ENCODE data around the gene OR51V1. TPM values are rescaled to one million over a fixed set of nuclear protein-coding genes. Genes with fewer than 3 reads are reported as not detected.

OR51V1 gene
- total and polyA plus RNA-seq, 4 donors, result not detected

- Histone ChIP-seq H3K4me1 (ENCODE audit: control insufficient read depth in 4 of 4, insufficient read depth in 4 of 4, low read length in 3 of 4) (no peaks in the 10 kb centered on the region), H3K4me3 (ENCODE audit: low read depth in 1 of 3, low read length in 3 of 3) (no peak overlapping the region), H3K27ac (ENCODE audit: low read depth in 1 of 2, low read length in 2 of 2) (no peak overlapping the region), H3K27me3 (ENCODE audit: control insufficient read depth in 4 of 4, insufficient read depth in 4 of 4, low read length in 3 of 4) (no peaks in the 10 kb centered on the region), H3K9ac (ENCODE audit: low read depth in 1 of 2, low read length in 2 of 2) (no peak overlapping the region), H3K9me3 (ENCODE audit: control insufficient read depth in 4 of 4, low read length in 3 of 4) (no peaks in the 10 kb centered on the region), H3K36me3 (ENCODE audit: control insufficient read depth in 4 of 4, insufficient read depth in 3 of 4, low read depth in 1 of 4, low read length in 3 of 4) (no peaks in the 10 kb centered on the region)
- WGBS, result 92% methylated on average over 1 of the region's 1 CpG
- TF ChIP-seq GABPA (IDR thresholded peaks at IDR 0.05 in 1 of 2, conservative IDR thresholded peaks at IDR 0.05 in 1 of 2) (no peak), YY1 (IDR thresholded peaks at IDR 0.05) (no peak), REST (IDR thresholded peaks at IDR 0.05) (no peak), ATF3 (IDR thresholded peaks at IDR 0.05) (no peak), RAD21 (IDR thresholded peaks at IDR 0.05) (no peak), HNF4A (conservative IDR thresholded peaks at IDR 0.05) (no peak)
- no peak for DNase-seq (ENCODE audit: low spot score)
Observed at GRCh38 chr11:5230266-5230665, 29.8 kb upstream of the OR51V1 start.

GRCh38 chr11:5229796-5230195 lies 29.3 kb upstream of the OR51V1 start:
- H3K4me1 ChIP-seq (ENCODE audit: control insufficient read depth in 4 of 4, insufficient read depth in 4 of 4, low read length in 3 of 4), result no peaks in the 10 kb centered on the region
- H3K9ac ChIP-seq (ENCODE audit: low read depth in 1 of 2, low read length in 2 of 2), result no peak overlapping the region
- H3K36me3 ChIP-seq (ENCODE audit: control insufficient read depth in 4 of 4, insufficient read depth in 3 of 4, low read depth in 1 of 4, low read length in 3 of 4), result no peaks in the 10 kb centered on the region
- WGBS, result 78% methylated on average over 2 of the region's 2 CpGs
- no peaks in the 10 kb centered on the region for H3K9me3 ChIP-seq (ENCODE audit: control insufficient read depth in 4 of 4, low read length in 3 of 4)
- no peaks in the 10 kb centered on the region for H3K27me3 ChIP-seq (ENCODE audit: control insufficient read depth in 4 of 4, insufficient read depth in 4 of 4, low read length in 3 of 4)
- no peak for DNase-seq (ENCODE audit: low spot score)
- TF ChIP-seq YY1 (IDR thresholded peaks at IDR 0.05), result no peak
- TF ChIP-seq EGR1 (IDR thresholded peaks at IDR 0.05; ENCODE audit: low read depth in 2 of 2), result no peak
- TF ChIP-seq TAF1 (conservative IDR thresholded peaks at IDR 0.05), result no peak
- no peak for TF ChIP-seq RAD21 (IDR thresholded peaks at IDR 0.05)
- TF ChIP-seq JUND (IDR thresholded peaks at IDR 0.05), result no peak
- TF ChIP-seq FOXA1 (IDR thresholded peaks at IDR 0.05), result no peak
- no peak overlapping the region for H3K27ac ChIP-seq (ENCODE audit: low read depth in 1 of 2, low read length in 2 of 2)
- no peak overlapping the region for H3K4me3 ChIP-seq (ENCODE audit: low read depth in 1 of 3, low read length in 3 of 3)

GRCh38 chr11:5229356-5229755 lies 28.9 kb upstream of the OR51V1 start:
- WGBS, result 88% methylated on average over 1 of the region's 1 CpG
- Histone ChIP-seq H3K4me3 (ENCODE audit: low read depth in 1 of 3, low read length in 3 of 3) (no peak overlapping the region), H3K9me3 (ENCODE audit: control insufficient read depth in 4 of 4, low read length in 3 of 4) (no peaks in the 10 kb centered on the region), H3K27me3 (ENCODE audit: control insufficient read depth in 4 of 4, insufficient read depth in 4 of 4, low read length in 3 of 4) (no peaks in the 10 kb centered on the region), H3K9ac (ENCODE audit: low read depth in 1 of 2, low read length in 2 of 2) (no peak overlapping the region), H3K36me3 (ENCODE audit: control insufficient read depth in 4 of 4, insufficient read depth in 3 of 4, low read depth in 1 of 4, low read length in 3 of 4) (no peaks in the 10 kb centered on the region), H3K4me1 (ENCODE audit: control insufficient read depth in 4 of 4, insufficient read depth in 4 of 4, low read length in 3 of 4) (no peaks in the 10 kb centered on the region), H3K27ac (ENCODE audit: low read depth in 1 of 2, low read length in 2 of 2) (no peak overlapping the region)
- no peak for DNase-seq (ENCODE audit: low spot score)
- no peak for TF ChIP-seq NR2F2 (IDR thresholded peaks at IDR 0.05)
- no peak for TF ChIP-seq MAX (IDR thresholded peaks at IDR 0.05)
- TF ChIP-seq FOXA2 (IDR thresholded peaks at IDR 0.05), result no peak
- TF ChIP-seq YY1 (IDR thresholded peaks at IDR 0.05), result no peak
- no peak for TF ChIP-seq SP1 (IDR thresholded peaks at IDR 0.05)

Measured in liver (tissue), 9 donors.